ENCODE data around the gene TRAF2. TPM values are rescaled to one million over a fixed set of nuclear protein-coding genes. Genes with fewer than 3 reads are reported as not detected.

Gene TRAF2
- total RNA-seq, 1 experiment from 2014 or later: 6.3 TPM

GRCh38 chr9:136915632-136916329 is 29.5 kb downstream of the TRAF2 start:
- Histone ChIP-seq H4K20me1 (ENCODE audit: insufficient read depth, low read depth, low read length) (no peaks in the 10 kb centered on the region), H3K4me1 (ENCODE audit: low read length) (no peaks in the 10 kb centered on the region), H3K36me3 (ENCODE audit: insufficient read depth, low read length) (0 out of 2 replicates have a peak, but pooled peaks cover 8% of the 10 kb centered on the region)

GRCh38 chr9:136916330-136917184 is 30.2 kb downstream of the TRAF2 start:
- no peaks in the 10 kb centered on the region for H3K4me1 ChIP-seq (ENCODE audit: low read length)
- no peaks in the 10 kb centered on the region for H3K27me3 ChIP-seq (ENCODE audit: low read length)
- no peaks in the 10 kb centered on the region for H4K20me1 ChIP-seq (ENCODE audit: insufficient read depth, low read depth, low read length)
- no peak overlapping the region for H3K9ac ChIP-seq (ENCODE audit: low read length)
- no peak overlapping the region for H3K27ac ChIP-seq (ENCODE audit: low read length)
- no peak overlapping the region for H3K4me3 ChIP-seq (ENCODE audit: low read length)
- 0 out of 2 replicates have a peak, but pooled peaks cover 8% of the 10 kb centered on the region for H3K36me3 ChIP-seq (ENCODE audit: insufficient read depth, low read length)
- H3K9me2 ChIP-seq (replicated peaks; ENCODE audit: insufficient read depth, low read length): no peaks in the 10 kb centered on the region
- no peak for DNase-seq
- no peaks in the 10 kb centered on the region for H3K79me2 ChIP-seq (ENCODE audit: low read length)
- H3K9me3 ChIP-seq (ENCODE audit: low read length): no peaks in the 10 kb centered on the region
- no peak overlapping the region for H3K4me2 ChIP-seq (ENCODE audit: low read depth, low read length, poor library complexity, severe bottlenecking)
- H2AFZ ChIP-seq (ENCODE audit: low read length): no peak overlapping the region

More at GRCh38 chr9:136915632-136916329, 29.5 kb downstream of the TRAF2 start:
- no peak overlapping the region for H3K27ac ChIP-seq (ENCODE audit: low read length)
- no peaks in the 10 kb centered on the region for H3K79me2 ChIP-seq (ENCODE audit: low read length)
- H3K4me2 ChIP-seq (ENCODE audit: low read depth, low read length, poor library complexity, severe bottlenecking): no peak overlapping the region
- no peak for DNase-seq
- no peak overlapping the region for H3K9ac ChIP-seq (ENCODE audit: low read length)
- no peak overlapping the region for H2AFZ ChIP-seq (ENCODE audit: low read length)
- no peaks in the 10 kb centered on the region for H3K9me2 ChIP-seq (replicated peaks; ENCODE audit: insufficient read depth, low read length)
- H3K4me3 ChIP-seq (ENCODE audit: low read length): no peak overlapping the region
- no peaks in the 10 kb centered on the region for H3K9me3 ChIP-seq (ENCODE audit: low read length)
- H3K27me3 ChIP-seq (ENCODE audit: low read length): no peaks in the 10 kb centered on the region

DNA sequence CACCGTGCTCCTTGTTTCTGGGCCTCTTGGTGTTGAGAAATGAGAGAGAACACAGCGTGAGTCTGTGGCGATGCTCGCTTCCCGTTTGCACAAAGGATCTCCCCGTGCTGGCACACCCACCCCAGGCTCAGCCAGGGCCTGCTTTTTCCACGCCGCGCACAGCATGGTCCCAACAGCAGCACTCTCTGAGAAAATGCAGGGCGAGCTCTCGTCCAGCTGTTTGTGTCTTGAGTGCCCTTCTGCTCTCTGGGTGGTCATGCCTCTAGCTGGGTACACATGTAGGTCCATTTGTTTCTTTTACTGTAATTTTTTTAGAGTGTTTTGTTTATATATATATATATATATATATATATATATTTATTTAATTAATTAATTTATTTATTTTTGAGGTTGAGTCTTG is 31.6 kb downstream of the TRAF2 start:
- no peak overlapping the region for H3K27ac ChIP-seq (ENCODE audit: low read length)
- no peak overlapping the region for H3K4me3 ChIP-seq (ENCODE audit: low read length)
- no peak overlapping the region for H3K4me2 ChIP-seq (ENCODE audit: low read depth, low read length, poor library complexity, severe bottlenecking)
- H3K27me3 ChIP-seq (ENCODE audit: low read length): no peaks in the 10 kb centered on the region
- H2AFZ ChIP-seq (ENCODE audit: low read length): no peak overlapping the region
- H3K4me1 ChIP-seq (ENCODE audit: low read length): no peaks in the 10 kb centered on the region
- H3K79me2 ChIP-seq (ENCODE audit: low read length): no peaks in the 10 kb centered on the region
- no peak for DNase-seq
- H3K9ac ChIP-seq (ENCODE audit: low read length): no peak overlapping the region
- no peaks in the 10 kb centered on the region for H4K20me1 ChIP-seq (ENCODE audit: insufficient read depth, low read depth, low read length)
- no peaks in the 10 kb centered on the region for H3K9me3 ChIP-seq (ENCODE audit: low read length)
- 0 out of 2 replicates have a peak, but pooled peaks cover 8% of the 10 kb centered on the region for H3K36me3 ChIP-seq (ENCODE audit: insufficient read depth, low read length)
- H3K9me2 ChIP-seq (replicated peaks; ENCODE audit: insufficient read depth, low read length): no peaks in the 10 kb centered on the region

DNA sequence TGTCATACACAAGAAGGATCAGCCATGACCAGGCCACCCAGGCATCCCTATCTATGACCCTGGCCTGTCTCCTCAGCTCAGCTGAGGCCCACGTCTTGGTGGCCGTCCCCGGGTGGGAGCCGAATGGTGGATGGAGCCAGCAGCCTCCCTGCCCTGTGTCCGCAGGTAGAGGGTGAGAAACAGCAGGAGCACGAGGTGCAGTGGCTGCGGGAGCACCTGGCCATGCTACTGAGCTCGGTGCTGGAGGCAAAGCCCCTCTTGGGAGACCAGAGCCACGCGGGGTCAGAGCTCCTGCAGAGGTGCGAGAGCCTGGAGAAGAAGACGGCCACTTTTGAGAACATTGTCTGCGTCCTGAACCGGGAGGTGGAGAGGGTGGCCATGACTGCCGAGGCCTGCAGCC is 33.8 kb downstream of the TRAF2 start:
- Histone ChIP-seq H3K27me3 (ENCODE audit: low read length) (no peaks in the 10 kb centered on the region), H3K9me3 (ENCODE audit: low read length) (no peaks in the 10 kb centered on the region), H3K79me2 (ENCODE audit: low read length) (no peaks in the 10 kb centered on the region), H3K27ac (ENCODE audit: low read length) (no peak overlapping the region), H3K9me2 (replicated peaks; ENCODE audit: insufficient read depth, low read length) (no peaks in the 10 kb centered on the region), H3K4me1 (ENCODE audit: low read length) (no peaks in the 10 kb centered on the region), H3K36me3 (ENCODE audit: insufficient read depth, low read length) (0 out of 2 replicates have a peak, but pooled peaks cover 5% of the 10 kb centered on the region), H4K20me1 (ENCODE audit: insufficient read depth, low read depth, low read length) (no peaks in the 10 kb centered on the region), H2AFZ (ENCODE audit: low read length) (no peak overlapping the region), H3K4me2 (ENCODE audit: low read depth, low read length, poor library complexity, severe bottlenecking) (no peak overlapping the region), H3K9ac (ENCODE audit: low read length) (no peak overlapping the region), H3K4me3 (ENCODE audit: low read length) (no peak overlapping the region)
- DNase-seq: no peak

DNA sequence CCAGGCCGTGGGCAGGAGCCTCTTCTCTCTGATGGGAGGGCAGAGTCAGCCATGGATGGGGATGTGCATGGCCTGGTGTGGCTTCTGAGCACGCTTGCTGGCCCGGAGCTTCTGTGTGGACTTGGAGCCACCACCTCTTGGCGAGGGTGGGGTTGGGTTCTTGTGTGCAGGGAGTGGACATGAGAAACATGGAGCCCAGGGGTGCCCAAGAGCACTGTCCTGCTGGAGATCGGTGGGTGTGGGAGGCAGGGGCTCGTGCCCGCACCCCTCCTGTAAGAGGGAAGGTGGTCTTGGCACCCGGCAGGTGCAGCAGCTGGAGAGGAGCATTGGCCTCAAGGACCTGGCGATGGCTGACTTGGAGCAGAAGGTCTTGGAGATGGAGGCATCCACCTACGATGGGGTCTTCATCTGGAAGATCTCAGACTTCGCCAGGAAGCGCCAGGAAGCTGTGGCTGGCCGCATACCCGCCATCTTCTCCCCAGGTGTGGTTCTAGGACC is 34.5 kb downstream of the TRAF2 start:
- Histone ChIP-seq H4K20me1 (ENCODE audit: insufficient read depth, low read depth, low read length) (no peaks in the 10 kb centered on the region), H3K79me2 (ENCODE audit: low read length) (no peaks in the 10 kb centered on the region), H2AFZ (ENCODE audit: low read length) (no peak overlapping the region), H3K4me2 (ENCODE audit: low read depth, low read length, poor library complexity, severe bottlenecking) (no peak overlapping the region), H3K4me1 (ENCODE audit: low read length) (no peaks in the 10 kb centered on the region), H3K27ac (ENCODE audit: low read length) (no peak overlapping the region), H3K9me3 (ENCODE audit: low read length) (no peaks in the 10 kb centered on the region), H3K36me3 (ENCODE audit: insufficient read depth, low read length) (0 out of 2 replicates have a peak, but pooled peaks cover 5% of the 10 kb centered on the region), H3K9ac (ENCODE audit: low read length) (no peak overlapping the region), H3K9me2 (replicated peaks; ENCODE audit: insufficient read depth, low read length) (no peaks in the 10 kb centered on the region), H3K27me3 (ENCODE audit: low read length) (no peaks in the 10 kb centered on the region), H3K4me3 (ENCODE audit: low read length) (no peak overlapping the region)
- no peak for DNase-seq

DNA sequence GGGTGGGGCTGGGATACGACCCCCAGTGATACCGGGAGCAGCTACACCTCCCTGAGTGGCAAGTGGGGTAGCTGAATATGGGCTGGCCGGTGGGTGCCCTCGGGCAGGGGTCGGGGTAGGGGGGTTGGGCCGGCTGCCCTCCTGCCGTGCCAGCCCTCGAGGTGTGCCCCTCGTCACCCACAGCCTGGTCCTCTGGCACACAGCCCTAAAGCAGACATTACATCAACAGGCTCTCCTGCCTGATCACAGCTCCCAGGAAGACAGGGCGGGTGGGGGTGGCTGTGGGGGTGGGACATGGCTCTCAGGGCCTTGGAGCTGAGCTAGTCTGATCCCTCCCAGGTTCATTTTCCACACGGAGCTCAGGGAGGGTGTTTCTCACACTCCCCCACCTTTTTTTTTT is 35.0 kb downstream of the TRAF2 start:
- DNase-seq: no peak
- no peaks in the 10 kb centered on the region for H3K9me3 ChIP-seq (ENCODE audit: low read length)
- no peaks in the 10 kb centered on the region for H3K9me2 ChIP-seq (replicated peaks; ENCODE audit: insufficient read depth, low read length)
- H3K79me2 ChIP-seq (ENCODE audit: low read length): no peaks in the 10 kb centered on the region
- no peak overlapping the region for H3K4me2 ChIP-seq (ENCODE audit: low read depth, low read length, poor library complexity, severe bottlenecking)
- H2AFZ ChIP-seq (ENCODE audit: low read length): no peak overlapping the region
- no peaks in the 10 kb centered on the region for H3K4me1 ChIP-seq (ENCODE audit: low read length)
- no peaks in the 10 kb centered on the region for H3K36me3 ChIP-seq (ENCODE audit: insufficient read depth, low read length)
- no peak overlapping the region for H3K9ac ChIP-seq (ENCODE audit: low read length)
- no peaks in the 10 kb centered on the region for H4K20me1 ChIP-seq (ENCODE audit: insufficient read depth, low read depth, low read length)
- no peaks in the 10 kb centered on the region for H3K27me3 ChIP-seq (ENCODE audit: low read length)
- H3K27ac ChIP-seq (ENCODE audit: low read length): no peak overlapping the region
- H3K4me3 ChIP-seq (ENCODE audit: low read length): no peak overlapping the region

- Histone ChIP-seq H3K9ac (ENCODE audit: low read length) (no peak overlapping the region), H3K27ac (ENCODE audit: low read length) (no peak overlapping the region), H3K79me2 (ENCODE audit: low read length) (no peaks in the 10 kb centered on the region), H3K9me3 (ENCODE audit: low read length) (no peaks in the 10 kb centered on the region), H3K9me2 (replicated peaks; ENCODE audit: insufficient read depth, low read length) (no peaks in the 10 kb centered on the region), H3K4me2 (ENCODE audit: low read depth, low read length, poor library complexity, severe bottlenecking) (no peak overlapping the region), H2AFZ (ENCODE audit: low read length) (no peak overlapping the region), H3K4me3 (ENCODE audit: low read length) (no peak overlapping the region), H3K36me3 (ENCODE audit: insufficient read depth, low read length) (0 out of 2 replicates have a peak, but pooled peaks cover 1% of the 10 kb centered on the region), H3K27me3 (ENCODE audit: low read length) (no peaks in the 10 kb centered on the region), H3K4me1 (ENCODE audit: low read length) (no peaks in the 10 kb centered on the region), H4K20me1 (ENCODE audit: insufficient read depth, low read depth, low read length) (no peaks in the 10 kb centered on the region)
- DNase-seq: no peak
These were observed 35.4 kb downstream of the TRAF2 start for GRCh38 chr9:136921718-136922117.

DNA sequence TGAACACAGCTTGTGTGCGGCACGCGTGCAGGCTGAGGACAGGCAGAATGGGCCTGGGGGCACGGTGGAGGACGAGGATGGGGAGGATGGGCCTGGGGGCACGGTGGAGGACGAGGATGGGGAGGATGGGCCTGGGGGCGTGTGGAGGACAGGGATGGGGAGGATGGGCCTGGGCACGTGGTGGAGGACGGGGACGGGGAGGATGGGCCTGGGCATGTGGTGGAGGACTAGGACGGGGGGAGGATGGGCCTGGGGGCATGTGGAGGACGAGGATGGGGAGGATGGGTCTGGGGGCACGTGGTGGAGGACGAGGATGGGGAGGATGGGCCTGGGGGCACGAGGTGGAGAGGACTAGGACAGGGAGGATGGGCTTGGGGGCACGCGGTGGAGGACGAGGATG is 36.2 kb downstream of the TRAF2 start:
- no peak overlapping the region for H3K27ac ChIP-seq (ENCODE audit: low read length)
- H3K9me2 ChIP-seq (replicated peaks; ENCODE audit: insufficient read depth, low read length): no peaks in the 10 kb centered on the region
- no peaks in the 10 kb centered on the region for H3K9me3 ChIP-seq (ENCODE audit: low read length)
- no peaks in the 10 kb centered on the region for H3K4me1 ChIP-seq (ENCODE audit: low read length)
- no peaks in the 10 kb centered on the region for H3K79me2 ChIP-seq (ENCODE audit: low read length)
- no peak overlapping the region for H3K4me2 ChIP-seq (ENCODE audit: low read depth, low read length, poor library complexity, severe bottlenecking)
- no peaks in the 10 kb centered on the region for H4K20me1 ChIP-seq (ENCODE audit: insufficient read depth, low read depth, low read length)
- no peaks in the 10 kb centered on the region for H3K27me3 ChIP-seq (ENCODE audit: low read length)
- no peak for DNase-seq
- H2AFZ ChIP-seq (ENCODE audit: low read length): no peak overlapping the region
- no peak overlapping the region for H3K4me3 ChIP-seq (ENCODE audit: low read length)
- H3K36me3 ChIP-seq (ENCODE audit: insufficient read depth, low read length): 0 out of 2 replicates have a peak, but pooled peaks cover 4% of the 10 kb centered on the region
- H3K9ac ChIP-seq (ENCODE audit: low read length): no peak overlapping the region

Data from Karpas-422 (cell line).